ENCODE data around the gene STX5.

- TF ChIP-seq CTCF (IDR thresholded peaks at IDR 0.05) (no peak), ZFX (IDR thresholded peaks at IDR 0.05; ENCODE audit: borderline replicate concordance) (no peak)
These were observed at the start of gene STX5 for GRCh38 chr11:62831520-62832335.
